SK-MEL-5 (cell line): Measurements from ENCODE around the gene DARS1. TPM values are rescaled to one million over a fixed set of nuclear protein-coding genes. Genes with fewer than 3 reads are reported as not detected.
"Not testable (repeated sequence)": the region's sequence is repeated elsewhere in the genome, so short reads cannot be mapped to it uniquely, and the experiment has no call there.

Experiments
- DNase-seq: peaks from one replicate; pipeline ENCODE4 v3.0.0-alpha.2; 2016; ENCODE audit warnings: low read depth, low spot score
- in situ Hi-C: cut with HindIII; loops from 2 replicates; pipeline ENCODE4 v1.10.0; 2016; ENCODE audit warnings: low sequenced_read_pairs, high pct_unique_total_duplicates, low pct_unique_long_range_greater_than_20kb
- total RNA-seq: library from RNA; depleted of rRNA; stranded (reverse); fragments of >200 nt; shearing (Covaris generic); gene quantifications from 2 replicates; pipeline ENCODE4 v1.2.3, GENCODE V29; 2014

Gene DARS1
- total RNA-seq, 1 experiment from 2014 or later: 145 TPM

DNA sequence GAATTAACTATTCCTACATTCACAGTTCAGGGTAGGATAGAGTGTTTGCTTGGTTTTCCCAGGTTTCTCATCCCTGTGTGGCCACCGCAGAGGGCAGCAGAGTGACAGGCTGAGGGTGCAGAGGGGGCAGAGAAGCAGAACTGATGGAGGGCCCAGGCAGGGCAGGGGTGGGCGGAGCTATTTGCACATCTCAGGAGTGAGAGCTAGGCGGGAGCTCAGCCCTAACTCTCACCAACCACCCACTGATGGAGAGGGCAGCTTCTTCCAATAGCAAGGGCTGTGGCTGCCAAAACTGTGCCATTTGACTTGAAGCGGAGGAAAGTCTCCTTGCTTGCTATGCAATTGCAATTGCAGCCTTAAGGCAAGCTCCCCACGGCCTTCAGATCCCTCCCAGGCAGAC lies 12.0 kb upstream of the DARS1 start:
- in situ Hi-C loops: no loop called here
- DNase-seq: peak; percentile 49

GRCh38 chr2:135996304-135996703 lies 10.9 kb upstream of the DARS1 start:
- DNase-seq: no peak
- in situ Hi-C loops: no loop called here

DNA sequence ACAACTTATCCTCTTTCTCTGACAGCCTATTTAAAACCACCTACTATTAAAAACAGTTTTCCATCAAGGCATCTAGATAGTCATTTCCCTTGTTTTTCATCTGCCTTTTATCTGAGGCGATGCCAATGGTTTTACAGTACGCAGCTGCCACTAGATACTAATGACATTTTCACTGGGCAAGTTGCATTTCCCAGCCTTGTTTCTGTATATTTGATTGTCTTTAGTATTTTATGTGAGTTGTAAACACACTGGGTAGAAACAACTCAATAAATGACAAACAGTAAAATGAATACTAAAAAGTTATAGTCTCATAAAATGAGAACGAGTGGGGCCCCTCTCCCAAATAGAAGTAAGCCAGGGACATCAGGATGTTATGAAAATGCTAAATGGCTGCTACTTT lies 8.9 kb upstream of the DARS1 start:
- DNase-seq: no peak
- in situ Hi-C loops: no loop called here

DNA sequence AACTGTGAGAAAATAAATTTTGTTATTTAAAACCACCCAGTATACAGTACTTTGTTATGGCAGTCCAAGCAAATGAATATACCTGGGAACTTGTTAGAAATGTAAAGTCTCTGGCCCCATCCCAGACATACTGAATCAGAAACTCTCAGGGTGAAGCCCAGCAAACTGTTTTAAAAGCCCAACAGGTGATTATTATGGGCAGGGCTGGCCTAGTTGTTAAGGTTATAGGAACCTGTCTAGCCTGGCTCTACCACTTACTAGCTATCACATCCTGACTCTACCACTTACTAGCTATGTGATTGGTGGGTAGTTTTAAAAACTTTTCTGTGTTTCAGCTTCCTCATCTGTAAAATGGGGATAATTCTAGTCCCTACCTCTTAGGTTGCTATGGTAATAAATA lies 8.0 kb upstream of the DARS1 start:
- in situ Hi-C loops: no loop called here
- DNase-seq: no peak

DNA sequence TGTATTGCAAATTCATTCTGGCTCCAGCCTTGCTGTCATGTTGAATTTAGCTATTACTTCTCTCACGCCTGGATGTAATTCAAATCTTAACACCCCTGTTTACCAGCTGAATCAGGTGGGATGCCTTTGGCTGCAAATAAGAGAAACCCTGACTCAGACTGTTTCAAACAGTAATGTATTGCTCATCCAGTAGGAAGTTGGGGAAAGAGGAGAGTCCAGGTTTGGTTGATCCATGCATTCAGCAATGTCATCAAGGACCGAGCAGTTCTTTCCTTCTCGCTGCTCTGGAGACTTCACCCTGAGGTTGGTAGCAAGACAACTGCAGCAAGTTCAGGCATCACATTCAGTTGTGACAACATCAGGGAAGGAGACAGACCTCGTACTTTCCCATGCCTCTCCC lies 6.4 kb upstream of the DARS1 start:
- in situ Hi-C loops: no loop called here
- no peak for DNase-seq

GRCh38 chr2:135987441-135987840 lies 2.0 kb upstream of the DARS1 start:
- in situ Hi-C loops: no loop called here
- DNase-seq: no peak

GRCh38 chr2:135986507-135986906 lies 1.1 kb upstream of the DARS1 start:
- no peak for DNase-seq
- in situ Hi-C loops: no loop called here

GRCh38 chr2:135985826-135986393 lies 484 bp upstream of the DARS1 start:
- DNase-seq: no peak
- in situ Hi-C loops: no loop called here

DNA sequence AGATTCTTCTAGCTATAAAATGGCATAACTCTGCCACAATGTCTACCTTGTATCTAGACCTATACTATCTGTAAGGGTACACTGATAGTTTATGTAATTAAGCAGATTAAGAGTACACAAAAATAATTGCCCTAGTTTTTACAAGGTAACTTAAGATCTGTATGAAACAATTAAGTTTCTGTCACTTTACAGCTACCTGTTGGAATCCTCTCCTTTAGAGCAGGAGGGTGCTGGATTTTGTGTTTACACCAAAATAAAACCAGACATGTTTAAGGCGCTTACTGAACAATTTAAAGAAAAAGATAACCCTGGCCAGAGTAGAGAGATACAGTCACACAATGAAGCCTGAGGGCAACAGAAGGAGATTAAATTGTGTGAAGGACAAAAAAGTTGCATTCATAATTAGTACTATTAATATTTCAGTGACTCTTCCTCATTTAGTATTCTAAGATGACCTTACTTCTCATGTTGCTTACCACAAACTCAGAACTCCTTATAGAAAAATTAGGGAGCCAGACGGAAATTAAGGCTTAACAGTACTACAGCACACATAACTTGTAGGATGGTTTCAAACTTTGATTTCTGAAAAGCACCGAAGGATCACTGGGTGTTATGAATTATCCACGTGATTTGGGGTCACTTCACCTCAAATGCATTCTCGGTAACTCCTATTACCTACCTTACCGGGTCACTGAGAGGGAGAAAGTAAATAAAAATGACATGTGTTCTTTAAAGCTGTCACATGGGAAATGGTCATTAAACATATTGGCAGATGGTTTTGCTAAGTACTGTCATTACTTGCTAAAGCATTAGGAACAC lies 1.0 kb downstream of the DARS1 start:
- in situ Hi-C loops: no loop called here
- DNase-seq: no peak

DNA sequence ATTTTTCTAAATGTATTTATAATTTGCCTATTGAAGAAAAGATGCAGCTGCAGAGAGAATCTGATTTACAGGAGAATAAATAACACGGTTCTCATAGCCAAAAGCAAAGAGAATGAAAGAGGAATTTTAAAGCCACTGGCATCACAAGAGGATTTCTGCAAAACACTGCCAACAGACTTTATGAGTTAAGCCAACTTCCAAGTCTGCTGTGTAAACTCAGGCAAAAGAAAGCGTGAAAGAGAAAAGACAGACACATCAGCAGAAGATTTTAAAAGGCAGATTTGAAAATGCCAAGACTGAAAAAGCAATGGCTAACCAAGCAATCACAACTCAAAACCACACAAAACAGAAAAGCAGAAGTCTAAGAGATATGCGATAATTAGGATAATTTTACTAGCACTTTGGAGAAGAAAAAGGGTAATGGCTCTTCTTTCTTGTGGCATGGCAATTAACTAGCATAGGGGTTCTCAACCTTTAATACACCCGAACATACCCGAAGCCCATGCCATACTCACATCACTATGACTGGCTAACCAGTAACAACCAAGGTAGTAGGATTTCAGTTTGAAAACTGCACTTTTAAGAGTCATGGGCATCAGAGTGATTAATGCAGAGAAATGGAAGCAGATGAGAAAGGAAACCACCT lies 4.9 kb downstream of the DARS1 start:
- DNase-seq: no peak
- in situ Hi-C loops: no loop called here

- in situ Hi-C loops: no loop called here
- no peak for DNase-seq
Measured at GRCh38 chr2:135975702-135976101, 9.7 kb downstream of the DARS1 start.

- DNase-seq: no peak
- in situ Hi-C loops: no loop called here
Measured at GRCh38 chr2:135974036-135974435, 11.4 kb downstream of the DARS1 start.

DNA sequence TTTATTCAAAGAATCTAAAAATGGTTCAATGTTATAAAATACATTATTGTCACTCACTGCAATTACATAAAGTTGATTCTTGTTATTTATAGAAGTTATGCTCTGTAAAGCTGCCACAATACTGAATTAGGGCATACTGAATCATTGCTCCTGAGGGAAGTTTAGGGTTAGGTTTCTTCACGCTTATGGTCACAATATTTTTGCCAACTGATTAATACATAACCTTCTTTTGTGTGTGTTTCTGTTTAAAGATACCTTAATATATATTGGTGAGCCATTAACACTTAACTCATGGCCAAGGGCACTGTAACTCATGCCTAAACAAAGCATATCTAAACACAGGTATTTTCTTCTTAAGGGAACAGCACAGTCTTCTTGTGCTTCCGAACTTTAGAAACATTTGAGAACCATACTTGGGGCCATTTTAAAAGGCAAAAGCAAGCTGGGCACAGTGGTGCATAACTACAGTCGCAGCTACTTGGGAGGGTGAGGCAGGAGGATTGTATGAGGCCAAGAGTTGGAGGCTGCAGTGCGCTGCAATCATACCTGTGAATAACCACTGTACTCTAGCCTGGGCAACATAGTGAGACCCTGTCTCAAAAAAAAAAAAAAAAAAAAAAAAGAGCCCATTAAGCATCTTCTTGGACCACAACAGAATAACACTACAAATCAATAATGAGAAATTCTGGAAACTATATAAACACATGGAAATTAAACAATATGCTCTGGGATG lies 15.6 kb downstream of the DARS1 start:
- no peak for DNase-seq
- in situ Hi-C loops: no loop called here

DNA sequence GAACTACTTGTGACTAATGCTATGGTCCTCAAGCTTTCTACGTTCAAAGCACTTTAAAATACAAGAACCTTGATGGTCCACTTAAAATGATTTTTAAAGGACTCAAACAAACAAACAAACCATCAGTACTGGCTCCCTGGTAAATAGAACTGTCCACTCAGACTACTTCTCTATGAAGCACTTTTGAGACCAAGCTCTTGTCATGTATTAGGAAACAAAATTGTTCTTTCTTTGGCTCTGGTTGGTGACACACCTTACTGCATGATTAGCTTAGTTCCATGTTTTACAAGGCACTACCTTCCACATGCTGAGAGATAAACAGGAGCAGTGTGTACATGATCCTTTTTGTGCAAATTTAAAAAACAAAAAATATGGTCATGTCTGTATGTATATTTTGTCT lies 19.7 kb downstream of the DARS1 start:
- no peak for DNase-seq
- in situ Hi-C loops: no loop called here

DNA sequence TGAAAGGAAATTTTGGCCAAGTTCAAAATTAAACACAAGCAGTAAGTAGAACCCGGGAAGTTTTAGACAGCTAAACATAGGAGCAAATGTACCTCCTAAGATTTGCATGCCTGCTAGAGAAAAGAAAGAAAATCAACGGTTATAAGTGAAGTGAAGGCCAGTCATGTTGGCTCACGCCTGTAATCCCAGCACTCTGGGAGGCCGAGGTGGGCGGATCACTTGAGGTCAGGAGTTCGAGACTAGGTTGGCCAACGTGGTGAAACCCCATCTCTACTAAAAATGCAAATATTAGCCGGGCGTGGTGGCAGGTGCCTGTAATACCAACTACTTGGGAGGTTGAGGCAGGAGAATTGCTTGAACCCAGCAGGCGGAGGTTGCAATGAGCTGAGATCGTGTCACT lies 21.0 kb downstream of the DARS1 start:
- DNase-seq, in situ Hi-C loops: not testable (repeated sequence)

DNA sequence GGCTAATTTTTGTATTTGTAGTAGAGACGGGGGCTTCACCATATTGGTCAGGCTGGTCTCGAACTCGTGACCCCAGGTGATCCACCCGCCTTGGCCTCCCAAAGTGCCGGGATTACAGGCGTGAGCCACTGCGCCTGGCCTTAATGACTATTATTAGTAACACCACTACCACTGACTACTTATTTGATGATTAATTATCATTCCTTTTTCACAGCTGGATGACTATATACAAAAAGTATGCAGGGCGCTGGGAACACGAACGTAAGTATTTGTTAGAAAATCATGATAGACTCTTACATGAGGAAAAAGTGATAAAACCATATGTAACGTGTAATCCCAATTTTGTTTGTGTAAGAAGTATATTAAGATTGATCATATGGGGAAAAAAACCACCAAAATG lies 21.6 kb downstream of the DARS1 start:
- in situ Hi-C loops: no loop called here
- no peak for DNase-seq

DNA sequence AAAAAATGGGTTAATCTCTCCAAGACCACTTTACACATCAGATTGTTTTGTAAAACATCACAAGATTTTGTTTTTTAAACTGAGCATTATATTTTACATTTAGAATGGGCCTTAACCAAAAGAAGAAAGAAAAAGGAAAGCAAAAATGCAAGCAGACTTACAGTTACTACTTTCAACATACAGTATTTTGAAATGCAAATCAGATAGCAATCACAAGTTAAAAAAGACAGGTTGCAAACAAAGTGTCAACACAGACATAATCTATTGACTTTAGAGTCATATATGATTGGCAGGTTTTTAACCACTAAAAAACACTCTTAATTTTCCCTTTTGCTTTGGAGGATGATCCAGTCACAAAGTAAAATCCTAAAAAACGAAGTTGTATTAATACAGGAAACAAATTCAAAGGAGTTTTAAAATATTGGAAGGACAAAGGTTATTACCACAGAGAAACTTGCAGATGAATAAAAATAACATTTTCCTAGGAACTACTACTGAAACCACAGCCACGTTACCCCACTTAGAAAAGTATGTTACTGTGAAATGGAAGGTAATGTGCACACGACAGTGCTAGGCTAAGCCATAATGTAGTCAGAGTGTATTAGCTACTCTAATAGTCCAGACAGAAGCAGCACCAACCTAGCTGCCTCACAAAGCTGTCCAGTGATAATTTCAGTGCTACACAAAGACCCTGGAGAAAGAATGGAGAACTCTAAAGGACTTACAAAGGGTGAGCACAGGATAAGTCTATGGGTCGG lies 22.9 kb downstream of the DARS1 start:
- in situ Hi-C loops: no loop called here

More for the DNA sequence above, 22.9 kb downstream of the DARS1 start:
- DNase-seq: no peak
